ENCODE results near the gene RORC.
"Not testable (repeated sequence)": the region's sequence is repeated elsewhere in the genome, so short reads cannot be mapped to it uniquely, and the experiment has no call there.

The RORC gene

DNA sequence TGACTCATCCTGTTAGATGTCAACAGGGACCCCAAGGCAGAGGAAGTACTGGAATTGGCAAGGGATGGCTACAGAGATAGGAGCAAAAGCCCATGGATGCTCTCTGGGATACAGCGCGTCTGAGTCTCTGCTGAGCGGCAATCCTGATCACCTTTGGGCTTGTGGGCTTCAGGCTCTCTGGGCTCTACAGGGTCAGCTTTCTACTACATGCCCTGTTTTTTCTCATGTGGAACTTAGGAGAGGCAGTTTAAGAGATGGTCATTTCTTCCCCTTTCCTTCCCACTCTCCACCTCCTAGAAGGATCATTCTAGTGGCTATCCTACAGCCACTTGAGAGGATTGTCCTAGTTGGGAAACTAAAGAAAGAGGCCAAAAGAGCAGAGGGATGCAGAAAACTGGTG, 27.7 kb downstream of the RORC start:
- no peak for DNase-seq

GRCh38 chr1:151803164-151803563, 28.4 kb downstream of the RORC start:
- DNase-seq, result no peak

- DNase-seq, result no peak
These were observed 29.2 kb downstream of the RORC start for GRCh38 chr1:151802372-151802771.

- DNase-seq, result no peak
These were observed 29.8 kb downstream of the RORC start for GRCh38 chr1:151801846-151802245.

DNA sequence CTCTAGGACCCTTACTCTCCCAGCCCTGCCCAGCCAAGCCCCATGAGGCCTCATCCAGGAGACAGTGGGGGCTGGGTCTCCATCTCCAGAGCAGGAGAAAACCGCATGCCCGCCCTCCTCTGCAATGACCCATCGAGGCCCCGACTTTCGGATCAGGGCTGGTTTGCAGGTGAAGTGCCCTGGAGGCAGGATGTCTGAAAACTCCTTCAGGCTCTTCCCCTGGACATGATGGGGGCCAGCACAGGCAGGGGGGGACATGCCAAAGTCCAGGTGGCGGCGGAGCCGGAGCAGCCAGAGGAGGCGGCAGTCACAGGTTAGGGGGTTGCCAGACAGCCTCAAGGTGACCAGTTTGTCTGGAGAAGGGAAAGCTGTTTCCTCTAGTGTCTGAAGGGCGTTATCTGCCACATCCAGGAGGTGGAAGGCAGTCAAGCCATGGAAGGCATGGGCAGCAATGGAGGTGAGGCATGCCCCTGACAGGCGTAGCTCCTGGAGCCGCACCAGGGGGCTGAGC, 30.2 kb downstream of the RORC start:
- no peak for DNase-seq

GRCh38 chr1:151800830-151801229, 30.8 kb downstream of the RORC start:
- no peak for DNase-seq

DNA sequence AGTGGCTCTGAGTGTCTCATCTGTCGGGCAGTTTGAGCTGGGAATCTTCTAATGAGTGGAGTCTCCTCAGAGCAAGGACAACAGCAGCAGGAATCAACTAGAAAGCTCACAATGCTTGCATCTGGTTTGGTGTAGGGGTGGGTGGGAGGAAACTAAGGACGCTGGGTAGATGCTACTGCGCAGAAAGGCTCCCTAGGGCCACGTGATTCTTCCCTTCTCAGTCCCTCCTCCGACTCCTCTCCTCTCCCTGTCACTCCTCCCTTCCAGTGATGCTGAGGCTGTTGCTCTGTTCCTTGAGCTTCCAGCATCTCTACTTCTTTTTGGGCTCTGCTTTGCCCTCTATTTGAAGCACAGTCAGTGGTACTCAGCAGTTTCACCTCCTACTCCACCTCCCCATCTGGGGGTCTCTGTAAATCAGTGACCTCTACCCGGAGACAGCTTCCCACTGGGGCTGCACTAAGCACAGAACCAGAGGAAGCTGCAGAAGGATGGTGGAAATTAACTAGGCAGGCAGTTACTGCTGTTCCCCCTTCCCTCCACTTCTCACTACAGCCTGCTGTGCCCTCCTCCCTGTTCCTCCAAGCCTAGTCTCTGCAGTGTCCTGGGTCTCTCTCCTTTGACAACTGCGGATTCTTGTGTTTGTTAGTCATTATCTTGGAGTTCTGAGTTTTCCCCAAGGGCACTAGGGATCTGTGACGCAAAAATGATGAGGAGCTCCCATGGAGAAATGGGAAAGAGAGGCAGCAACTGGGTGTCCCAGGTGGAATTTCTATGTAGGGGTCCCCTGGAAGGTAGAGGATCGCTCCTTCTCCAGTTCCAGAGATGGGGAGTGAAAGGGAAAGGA, 32.2 kb downstream of the RORC start:
- no peak for DNase-seq

DNA sequence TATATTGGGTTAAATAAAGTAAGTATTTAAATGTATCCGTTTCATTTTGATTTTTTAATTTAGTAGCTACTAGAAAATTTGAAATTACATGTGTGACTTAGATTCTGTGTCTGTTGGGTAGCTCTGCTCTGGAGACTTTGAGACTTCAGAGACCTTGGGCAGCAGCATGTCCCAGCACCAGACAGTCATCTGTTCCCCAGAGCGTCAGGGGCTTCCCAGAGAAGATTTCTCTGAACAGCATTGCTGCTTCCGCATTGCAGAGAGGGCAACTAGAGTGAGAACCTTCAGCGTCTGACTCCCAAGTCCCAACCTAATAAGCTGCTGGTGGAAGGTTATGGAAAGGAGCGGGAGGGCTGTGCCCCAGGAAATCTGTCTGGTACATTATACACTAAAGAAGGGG, 33.0 kb downstream of the RORC start:
- no peak for DNase-seq

DNA sequence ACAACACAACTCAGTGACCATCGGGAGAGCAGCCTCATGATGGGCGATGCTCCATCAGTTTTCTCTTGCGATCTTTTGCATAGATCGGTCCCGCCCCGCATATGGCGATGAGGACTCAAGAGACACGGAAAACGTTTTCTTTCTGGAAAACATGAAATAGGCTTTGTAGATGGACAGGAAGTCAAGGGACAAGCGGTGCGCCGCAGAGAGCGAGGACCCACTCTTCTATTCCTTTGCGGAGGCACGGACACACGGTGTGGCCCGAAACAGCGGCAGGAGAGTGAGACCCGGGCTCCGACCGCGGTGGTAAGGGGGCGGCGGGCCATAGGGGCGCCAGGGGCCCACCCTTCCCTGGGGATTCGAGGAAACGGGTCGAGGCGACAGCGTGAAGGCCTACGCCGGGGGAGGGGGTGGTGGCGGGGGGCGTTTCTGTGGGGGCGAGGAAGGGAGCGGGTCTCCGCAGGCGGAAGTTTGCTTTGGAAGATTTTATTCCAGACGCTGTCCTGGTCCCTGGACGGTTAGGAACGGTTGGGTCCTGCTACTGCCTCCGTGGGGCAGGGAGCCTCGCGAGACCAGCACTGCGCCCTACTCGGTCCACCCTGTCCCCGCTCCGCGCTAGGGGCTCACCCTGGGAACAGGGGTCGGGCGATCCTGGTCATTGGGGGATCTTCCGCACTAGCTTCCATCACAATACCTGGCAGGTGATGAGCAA, 40.5 kb downstream of the RORC start:
- peak; percentile 23 to 53 for DNase-seq

GRCh38 chr1:151790071-151790939, 41.3 kb downstream of the RORC start, which contains the start of gene TDRKH:
Gene TDRKH (minus strand): TSS chr1:151790500. CDS start chr1:151783022, 7,478 bp downstream.
- DNase-seq, result peak; percentile 100

- no peak for DNase-seq
These were observed 43.9 kb downstream of the RORC start for GRCh38 chr1:151787689-151788088.

GRCh38 chr1:151783796-151784195, 47.8 kb downstream of the RORC start:
- no peak for DNase-seq

- DNase-seq, result no peak
These were observed 48.9 kb downstream of the RORC start for GRCh38 chr1:151782741-151783140.

DNA sequence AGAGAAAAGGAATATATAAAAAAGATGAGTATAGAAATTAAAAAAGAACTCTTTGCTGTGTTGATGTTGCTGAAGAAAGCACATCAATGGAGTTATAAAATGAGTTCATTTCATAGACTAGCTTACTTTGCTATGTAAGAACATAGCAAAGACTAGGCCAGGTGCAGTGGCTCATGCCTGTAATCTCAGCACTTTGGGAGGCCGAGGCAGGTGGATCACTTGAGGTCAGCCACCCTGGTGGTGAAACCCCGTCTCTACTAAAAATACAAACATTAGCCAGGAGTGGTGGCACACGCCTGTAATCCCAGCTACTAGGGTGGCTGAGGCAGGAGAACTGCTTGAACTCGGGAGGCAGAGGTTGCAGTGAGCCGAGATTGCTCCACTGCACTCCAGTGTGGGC, 49.6 kb downstream of the RORC start:
- not testable (repeated sequence) for DNase-seq

DNA sequence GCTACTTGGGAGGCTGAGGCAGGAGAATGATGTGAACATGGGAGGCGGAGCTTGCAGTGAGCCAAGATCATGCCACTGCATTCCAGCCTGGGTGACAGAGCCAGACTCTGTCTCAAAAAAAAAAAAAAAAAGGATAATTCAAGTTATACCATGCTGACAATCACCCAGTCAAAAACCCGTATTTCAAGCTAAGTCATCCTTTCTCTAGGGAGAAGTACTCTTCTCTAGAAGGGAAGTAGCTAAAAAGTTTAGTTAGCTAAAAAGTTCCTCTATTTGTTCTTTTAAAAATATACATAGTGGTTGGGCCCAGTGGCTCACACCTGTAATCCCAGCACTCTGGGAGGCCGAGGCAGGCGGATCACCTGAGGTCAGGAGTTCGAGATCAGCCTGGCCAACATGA, 50.9 kb downstream of the RORC start:
- not testable (repeated sequence) for DNase-seq

GRCh38 chr1:151779852-151780251, 51.8 kb downstream of the RORC start:
- no peak for DNase-seq

GRCh38 chr1:151777317-151777716, 54.3 kb downstream of the RORC start:
- no peak for DNase-seq

DNA sequence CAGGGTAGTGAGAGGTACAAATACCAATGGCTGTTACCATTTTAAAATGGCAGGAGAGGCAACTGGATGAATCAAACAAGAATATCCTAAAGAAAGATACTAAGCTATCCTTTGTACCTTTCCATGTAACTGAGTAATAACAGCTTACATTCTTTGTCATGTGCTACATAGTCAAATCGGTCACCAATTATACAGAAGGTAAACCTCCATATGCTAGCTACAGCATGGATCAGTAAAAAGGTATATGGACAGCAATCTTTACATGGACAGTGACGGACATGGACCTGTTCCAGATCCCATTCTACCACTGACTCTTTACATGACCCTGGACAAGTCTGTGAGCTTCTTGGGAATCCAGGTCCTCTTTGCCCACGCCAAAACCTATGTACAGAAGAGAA, 54.9 kb downstream of the RORC start:
- no peak for DNase-seq

- no peak for DNase-seq
These were observed 55.5 kb downstream of the RORC start for GRCh38 chr1:151775894-151776664.

GRCh38 chr1:151774256-151774922, 57.2 kb downstream of the RORC start:
- DNase-seq, result no peak

GRCh38 chr1:151773702-151774101, 57.9 kb downstream of the RORC start:
- DNase-seq, result no peak

GRCh38 chr1:151769270-151769669, 62.3 kb downstream of the RORC start:
- DNase-seq, result not testable (repeated sequence)
